ENCODE measurements around the gene PDE2A.

GRCh38 chr11:72573855-72574445 is 100.3 kb downstream of the PDE2A start:
- TF ChIP-seq CTCF (IDR thresholded peaks at IDR 0.05), result no peak
- TF ChIP-seq POLR2A (IDR thresholded peaks at IDR 0.05), result no peak

Data from uterus (tissue), 2 donors.